MM.1S (cell line): ENCODE results near the gene TKT.

Source experiments
- EZH2 ChIP-seq: fragments of 300-600 bp; sonication (generic); optimal IDR thresholded peaks from 2 replicates; pipeline ENCODE3; 2017; ENCODE audit warnings: low read depth, mild to moderate bottlenecking, antibody characterized with exemption, low read length, mixed read lengths
- EZH2phosphoT487 ChIP-seq: fragments of 300-600 bp; sonication (generic); IDR thresholded peaks from 2 replicates; pipeline ENCODE4 v1.6.1; 2018; ENCODE audit warnings: antibody characterized with exemption, low read length
- TF ChIP-seq, protein P1 (sequence below): fragments of 300-600 bp; sonication (generic); IDR thresholded peaks from 2 replicates; pipeline ENCODE4 v1.5.1; 2016; ENCODE audit warnings: antibody characterized with exemption, low read length, mixed read lengths

- TF ChIP-seq, protein P1, sequence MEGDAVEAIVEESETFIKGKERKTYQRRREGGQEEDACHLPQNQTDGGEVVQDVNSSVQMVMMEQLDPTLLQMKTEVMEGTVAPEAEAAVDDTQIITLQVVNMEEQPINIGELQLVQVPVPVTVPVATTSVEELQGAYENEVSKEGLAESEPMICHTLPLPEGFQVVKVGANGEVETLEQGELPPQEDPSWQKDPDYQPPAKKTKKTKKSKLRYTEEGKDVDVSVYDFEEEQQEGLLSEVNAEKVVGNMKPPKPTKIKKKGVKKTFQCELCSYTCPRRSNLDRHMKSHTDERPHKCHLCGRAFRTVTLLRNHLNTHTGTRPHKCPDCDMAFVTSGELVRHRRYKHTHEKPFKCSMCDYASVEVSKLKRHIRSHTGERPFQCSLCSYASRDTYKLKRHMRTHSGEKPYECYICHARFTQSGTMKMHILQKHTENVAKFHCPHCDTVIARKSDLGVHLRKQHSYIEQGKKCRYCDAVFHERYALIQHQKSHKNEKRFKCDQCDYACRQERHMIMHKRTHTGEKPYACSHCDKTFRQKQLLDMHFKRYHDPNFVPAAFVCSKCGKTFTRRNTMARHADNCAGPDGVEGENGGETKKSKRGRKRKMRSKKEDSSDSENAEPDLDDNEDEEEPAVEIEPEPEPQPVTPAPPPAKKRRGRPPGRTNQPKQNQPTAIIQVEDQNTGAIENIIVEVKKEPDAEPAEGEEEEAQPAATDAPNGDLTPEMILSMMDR, result no peak
- TF ChIP-seq EZH2 (no peak), EZH2phosphoT487 (no peak)
These were observed 23.0 kb downstream of the TKT start for GRCh38 chr3:53232641-53233377.
